SU-DHL-6 (cell line): ENCODE data around the gene DCLRE1A.
"Not testable (repeated sequence)": the region's sequence is repeated elsewhere in the genome, so short reads cannot be mapped to it uniquely, and the experiment has no call there.

ENCODE experiments used
- H2AFZ ChIP-seq: fragments of 200-600 bp; sonication (generic); 2 replicates; pipeline ENCODE4 v1.6.1; 2014; ENCODE audit warnings: low read depth, mild to moderate bottlenecking, moderate library complexity, mixed read lengths, antibody characterized with exemption, low read length; ENCODE audit not compliant: severe bottlenecking
- H3F3A ChIP-seq: fragments of 200-600 bp; shearing (Covaris generic); 2 replicates; pipeline ENCODE4 v1.6.0; 2016; ENCODE audit warnings: antibody characterized with exemption, mild to moderate bottlenecking; ENCODE audit not compliant: insufficient read depth
- H3K27ac ChIP-seq: fragments of 200-600 bp; sonication (generic); 2 replicates; pipeline ENCODE4 v1.5.1; 2016; ENCODE audit warnings: low read depth, mild to moderate bottlenecking, low read length, moderate library complexity, mixed read lengths
- H3K27me3 ChIP-seq: fragments of 200-600 bp; sonication (generic), shearing (Covaris generic); 2 replicates; pipeline ENCODE4 v1.6.0; 2014; ENCODE audit warnings: mild to moderate bottlenecking, low read length
- H3K36me3 ChIP-seq: fragments of 200-600 bp; sonication (generic); 2 replicates; pipeline ENCODE4 v1.6.1; 2014; ENCODE audit warnings: mild to moderate bottlenecking, low read length, mixed read lengths
- H3K4me2 ChIP-seq: fragments of 300-600, 200-600 bp; shearing (Covaris generic), sonication (generic); 2 replicates; pipeline ENCODE4 v1.6.0; 2014; ENCODE audit warnings: low read length, low read depth, mild to moderate bottlenecking; ENCODE audit not compliant: poor library complexity, severe bottlenecking
- H3K4me3 ChIP-seq: fragments of 200-600 bp; sonication (generic); 2 replicates; pipeline ENCODE4 v1.5.1; 2014; ENCODE audit warnings: antibody characterized with exemption, low read length, mild to moderate bottlenecking, mixed read lengths; ENCODE audit not compliant: insufficient read depth, poor library complexity, severe bottlenecking
- H3K79me2 ChIP-seq: fragments of 200-600 bp; sonication (generic); 2 replicates; pipeline ENCODE4 v1.6.1; 2014; ENCODE audit warnings: mild to moderate bottlenecking, low read length, moderate library complexity; ENCODE audit not compliant: insufficient read depth
- H3K9ac ChIP-seq: fragments of 200-600 bp; sonication (generic); 2 replicates; pipeline ENCODE4 v1.7.0; 2014; ENCODE audit warnings: mild to moderate bottlenecking, low read length
- H3K9me2 ChIP-seq: fragments of 200-600 bp; sonication (generic); replicated peaks from 2 replicates; pipeline ENCODE4 v1.6.1; 2014; ENCODE audit warnings: low read length; ENCODE audit not compliant: insufficient read depth
- H3K9me3 ChIP-seq: fragments of 200-600 bp; sonication (generic); 2 replicates; pipeline ENCODE4 v1.6.1; 2014; ENCODE audit warnings: low read length, mixed read lengths; ENCODE audit not compliant: insufficient read depth
- H4K20me1 ChIP-seq: fragments of 200-600 bp; sonication (generic); 2 replicates; pipeline ENCODE4 v1.6.1; 2014; ENCODE audit warnings: low read depth, mild to moderate bottlenecking, antibody characterized with exemption, low read length, moderate library complexity, mixed read lengths
- EZH2phosphoT487 ChIP-seq: fragments of 200-600 bp; sonication (generic), shearing (Covaris generic); conservative IDR thresholded peaks from 2 replicates; pipeline ENCODE4 v1.6.1; 2018; ENCODE audit warnings: mild to moderate bottlenecking, antibody characterized with exemption, low read length, moderate library complexity, mixed read lengths
- TF ChIP-seq, protein P1 (sequence below): fragments of 200-600 bp; sonication (generic); IDR thresholded peaks from one replicate; pipeline ENCODE4 v1.5.1; 2017; ENCODE audit warnings: antibody characterized with exemption, mild to moderate bottlenecking, low read length, moderate library complexity; ENCODE audit not compliant: insufficient read depth, poor library complexity, severe bottlenecking

The DCLRE1A gene

DNA sequence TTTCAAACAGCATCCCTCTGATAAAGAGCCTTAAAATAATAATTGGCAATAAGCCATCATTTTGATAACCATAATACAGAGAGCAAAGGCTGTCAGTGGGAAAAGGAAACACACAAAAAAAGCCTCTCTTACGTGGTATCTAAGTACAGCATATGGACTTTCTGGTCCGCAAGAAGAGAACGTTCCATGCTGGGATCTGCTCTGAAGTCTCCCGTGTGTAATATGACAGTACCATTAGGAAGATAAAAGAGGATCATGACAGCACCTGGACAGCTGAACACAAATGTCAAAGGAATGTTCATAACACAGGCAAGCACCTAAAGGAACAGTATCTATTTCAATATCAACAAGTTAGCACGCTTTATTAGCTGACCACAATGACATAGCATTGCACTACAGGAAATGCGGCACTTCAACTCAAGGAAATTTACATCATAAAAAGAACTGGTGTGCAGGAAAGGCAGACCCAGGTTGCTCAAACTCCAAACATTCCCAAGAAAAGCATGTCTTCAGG lies 9.9 kb downstream of the DCLRE1A start:
- Histone ChIP-seq H3K4me3 (no peak overlapping the region), H3K9me2 (no peaks in the 10 kb centered on the region), H3K27me3 (no peaks in the 10 kb centered on the region), H3F3A (no peaks in the 10 kb centered on the region), H3K27ac (no peak overlapping the region), H2AFZ (no peak overlapping the region), H3K9me3 (no peaks in the 10 kb centered on the region), H3K9ac (no peak overlapping the region), H3K4me2 (no peak overlapping the region), H3K79me2 (no peaks in the 10 kb centered on the region), H3K36me3 (peaks cover 25% of the 10 kb centered on the region; the same call in 1 of the 2 replicates), H4K20me1 (no peaks in the 10 kb centered on the region)
- no peak for TF ChIP-seq EZH2phosphoT487
- TF ChIP-seq, protein P1, sequence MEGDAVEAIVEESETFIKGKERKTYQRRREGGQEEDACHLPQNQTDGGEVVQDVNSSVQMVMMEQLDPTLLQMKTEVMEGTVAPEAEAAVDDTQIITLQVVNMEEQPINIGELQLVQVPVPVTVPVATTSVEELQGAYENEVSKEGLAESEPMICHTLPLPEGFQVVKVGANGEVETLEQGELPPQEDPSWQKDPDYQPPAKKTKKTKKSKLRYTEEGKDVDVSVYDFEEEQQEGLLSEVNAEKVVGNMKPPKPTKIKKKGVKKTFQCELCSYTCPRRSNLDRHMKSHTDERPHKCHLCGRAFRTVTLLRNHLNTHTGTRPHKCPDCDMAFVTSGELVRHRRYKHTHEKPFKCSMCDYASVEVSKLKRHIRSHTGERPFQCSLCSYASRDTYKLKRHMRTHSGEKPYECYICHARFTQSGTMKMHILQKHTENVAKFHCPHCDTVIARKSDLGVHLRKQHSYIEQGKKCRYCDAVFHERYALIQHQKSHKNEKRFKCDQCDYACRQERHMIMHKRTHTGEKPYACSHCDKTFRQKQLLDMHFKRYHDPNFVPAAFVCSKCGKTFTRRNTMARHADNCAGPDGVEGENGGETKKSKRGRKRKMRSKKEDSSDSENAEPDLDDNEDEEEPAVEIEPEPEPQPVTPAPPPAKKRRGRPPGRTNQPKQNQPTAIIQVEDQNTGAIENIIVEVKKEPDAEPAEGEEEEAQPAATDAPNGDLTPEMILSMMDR: no peak

DNA sequence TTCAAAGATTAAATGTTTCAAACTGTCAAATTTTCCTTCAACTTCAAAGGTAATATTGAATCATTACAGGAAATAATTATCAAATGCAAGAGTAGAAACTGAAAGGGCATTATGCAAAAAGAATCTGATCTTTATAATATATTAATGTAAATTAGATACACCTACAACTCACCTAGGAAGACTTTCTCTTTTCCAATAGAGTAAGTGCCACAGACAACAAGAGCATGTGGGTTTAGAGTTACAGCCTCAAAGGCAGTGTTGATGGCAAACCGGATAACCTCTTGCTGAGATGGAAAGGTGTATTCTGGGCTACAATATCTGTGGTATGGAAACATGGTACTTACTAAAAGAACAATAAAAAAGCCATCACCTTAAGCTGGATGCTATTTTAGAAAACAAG lies 11.7 kb downstream of the DCLRE1A start:
- Histone ChIP-seq H3K79me2 (no peaks in the 10 kb centered on the region), H3K9me3 (no peaks in the 10 kb centered on the region), H2AFZ (no peak overlapping the region), H3K36me3 (peaks cover 28% of the 10 kb centered on the region; the same call in 1 of the 2 replicates), H3K9me2 (no peaks in the 10 kb centered on the region), H3K9ac (no peak overlapping the region), H3F3A (no peaks in the 10 kb centered on the region), H4K20me1 (no peaks in the 10 kb centered on the region), H3K4me2 (no peak overlapping the region), H3K4me3 (no peak overlapping the region), H3K27me3 (no peaks in the 10 kb centered on the region), H3K27ac (no peak overlapping the region)
- TF ChIP-seq EZH2phosphoT487: no peak

DNA sequence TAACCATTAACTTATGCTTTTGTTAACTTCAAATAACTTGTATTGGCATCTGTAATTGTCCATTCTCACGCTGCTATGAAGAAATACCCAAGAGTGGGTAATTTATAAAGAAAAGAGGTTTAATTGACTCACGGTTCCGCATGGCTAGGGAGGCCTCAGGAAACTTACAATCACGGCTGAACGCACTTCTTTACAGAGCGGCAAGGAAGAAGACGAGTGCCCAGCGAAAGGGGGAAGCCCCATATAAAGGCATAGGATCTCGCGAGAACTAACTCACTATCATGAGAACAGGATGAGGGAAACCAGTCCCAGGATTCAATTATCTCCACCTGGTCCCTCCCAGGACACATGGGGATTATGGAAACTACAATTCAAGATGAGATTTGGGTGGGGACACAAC lies 25.3 kb downstream of the DCLRE1A start:
- H3K79me2 ChIP-seq, H3K9ac ChIP-seq, H3K27ac ChIP-seq, H3K36me3 ChIP-seq, H3K9me3 ChIP-seq, H3K27me3 ChIP-seq, H2AFZ ChIP-seq, H3F3A ChIP-seq, H4K20me1 ChIP-seq, H3K4me3 ChIP-seq, H3K4me2 ChIP-seq, H3K9me2 ChIP-seq: not testable (repeated sequence)

DNA sequence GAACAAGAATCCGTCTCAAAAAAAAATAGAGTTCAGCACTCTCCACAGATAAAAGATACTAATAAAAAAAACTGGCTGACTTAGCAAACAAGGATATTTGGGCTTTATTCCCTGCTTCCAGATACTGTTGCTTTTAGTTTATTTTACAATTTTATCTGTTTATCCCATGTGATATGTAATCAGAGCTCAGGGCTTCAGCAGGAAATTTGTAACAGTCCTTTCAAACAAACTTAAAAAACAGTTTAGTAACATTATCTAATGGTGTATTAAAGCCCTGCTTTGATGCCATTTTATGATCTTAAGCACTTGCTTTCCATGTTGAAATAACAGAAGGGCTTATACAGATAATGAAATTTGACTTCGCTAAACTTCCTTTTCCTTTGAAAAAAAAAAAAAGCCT lies 28.1 kb downstream of the DCLRE1A start:
- Histone ChIP-seq H3K9me3 (no peaks in the 10 kb centered on the region), H3K79me2 (no peaks in the 10 kb centered on the region), H4K20me1 (no peaks in the 10 kb centered on the region), H3K27me3 (no peaks in the 10 kb centered on the region), H3F3A (no peaks in the 10 kb centered on the region), H3K27ac (no peak overlapping the region), H3K4me3 (no peak overlapping the region), H3K36me3 (no peaks in the 10 kb centered on the region), H3K9ac (no peak overlapping the region), H3K9me2 (no peaks in the 10 kb centered on the region), H3K4me2 (no peak overlapping the region), H2AFZ (no peak overlapping the region)
- no peak for TF ChIP-seq EZH2phosphoT487
- TF ChIP-seq, protein P1: no peak
